Osteoblast (primary cell): Measurements from ENCODE around the gene EXOC3L4. TPM values are rescaled to one million over a fixed set of nuclear protein-coding genes. Genes with fewer than 3 reads are reported as not detected.

ENCODE experiments used
- DNase-seq: peaks from one replicate; pipeline ENCODE4 v3.0.0; 2011; ENCODE audit warnings: low spot score, mixed read lengths; ENCODE audit not compliant: insufficient read length; ENCODE audit errors: missing footprints
- H2AFZ ChIP-seq: 2 replicates; pipeline ENCODE4 v1.6.0; 2011; ENCODE audit warnings: mild to moderate bottlenecking, low read length
- H3K27ac ChIP-seq: 2 replicates; pipeline ENCODE4 v1.5.1; 2011; ENCODE audit warnings: mild to moderate bottlenecking, low read depth, low read length, moderate library complexity
- H3K27me3 ChIP-seq: 2 replicates; pipeline ENCODE4 v1.6.0; 2012; ENCODE audit warnings: mild to moderate bottlenecking, control low read depth, inconsistent platforms, low read length, moderate library complexity; ENCODE audit not compliant: insufficient read depth
- H3K36me3 ChIP-seq: 2 replicates; pipeline ENCODE4 v1.5.1; 2011; ENCODE audit warnings: mild to moderate bottlenecking, low read length, control low read depth, moderate library complexity; ENCODE audit not compliant: insufficient read depth
- H3K4me1 ChIP-seq: 2 replicates; pipeline ENCODE4 v1.5.1; 2011; ENCODE audit warnings: mild to moderate bottlenecking, low read length, control low read depth, moderate library complexity; ENCODE audit not compliant: insufficient read depth
- H3K4me2 ChIP-seq: 2 replicates; pipeline ENCODE4 v1.6.0; 2011; ENCODE audit warnings: mild to moderate bottlenecking, low read length; ENCODE audit not compliant: insufficient read depth
- H3K4me3 ChIP-seq: fragments of 200-600 bp; sonication (generic); 3 replicates; pipeline ENCODE4 v1.5.1; 2012; ENCODE audit warnings: mild to moderate bottlenecking, low read length, inconsistent platforms; ENCODE audit not compliant: insufficient read depth
- H3K79me2 ChIP-seq: 2 replicates; pipeline ENCODE4 v1.6.0; 2012; ENCODE audit warnings: mild to moderate bottlenecking, low read length, control low read depth, inconsistent platforms; ENCODE audit not compliant: insufficient read depth
- H3K9me3 ChIP-seq: 2 replicates; pipeline ENCODE4 v1.5.1; 2011; ENCODE audit warnings: low read depth, low read length, control low read depth
- H4K20me1 ChIP-seq: 2 replicates; pipeline ENCODE4 v1.6.0; 2012; ENCODE audit warnings: mild to moderate bottlenecking, low read length, control low read depth; ENCODE audit not compliant: insufficient read depth
- CTCF ChIP-seq: IDR thresholded peaks from 2 replicates; pipeline ENCODE4 v1.5.1; 2011; ENCODE audit warnings: mild to moderate bottlenecking, low read depth, low read length, moderate library complexity; ENCODE audit errors: extremely low read depth
- total RNA-seq: library from RNA; depleted of rRNA; stranded (reverse); fragments of >200 nt; gene quantifications from 2 replicates; pipeline ENCODE4 v1.2.3, GENCODE V29; 2012

Gene EXOC3L4
- total RNA-seq, 1 donor, result not detected

DNA sequence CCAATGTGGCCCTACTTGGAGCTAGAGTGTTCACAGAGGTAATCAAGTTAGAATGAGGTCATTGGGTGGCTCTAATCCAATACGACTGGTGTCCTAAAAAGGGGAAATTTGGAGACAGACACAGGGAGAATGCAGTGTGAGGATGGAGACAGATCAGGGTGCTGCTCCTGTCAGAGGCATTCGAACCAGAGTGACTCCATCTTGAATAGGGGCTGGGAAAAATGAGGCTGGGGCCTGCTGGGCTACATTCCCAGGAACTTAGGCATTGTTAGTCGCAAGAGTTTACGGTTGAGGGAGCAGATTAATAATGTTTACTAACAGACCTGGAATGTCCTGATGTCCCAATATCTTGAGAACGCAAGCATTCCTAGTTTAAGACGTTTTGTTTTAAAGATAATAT, 49.0 kb downstream of the EXOC3L4 start:
- DNase-seq, result no peak
- Histone ChIP-seq H3K4me2 (no peak overlapping the region), H2AFZ (no peak overlapping the region), H3K4me1 (peaks cover 3% of the 10 kb centered on the region), H3K27me3 (peaks cover 5% of the 10 kb centered on the region), H4K20me1 (no peaks in the 10 kb centered on the region), H3K9me3 (no peaks in the 10 kb centered on the region), H3K4me3 (no peak overlapping the region), H3K79me2 (no peaks in the 10 kb centered on the region), H3K27ac (no peak overlapping the region), H3K36me3 (no peaks in the 10 kb centered on the region)
- TF ChIP-seq CTCF, result no peak

GRCh38 chr14:103144085-103144484, 49.6 kb downstream of the EXOC3L4 start:
- no peak overlapping the region for H3K4me3 ChIP-seq
- no peaks in the 10 kb centered on the region for H3K79me2 ChIP-seq
- no peaks in the 10 kb centered on the region for H3K9me3 ChIP-seq
- H3K27ac ChIP-seq, result no peak overlapping the region
- H3K4me1 ChIP-seq, result peaks cover 3% of the 10 kb centered on the region
- no peak overlapping the region for H3K4me2 ChIP-seq
- DNase-seq, result no peak
- no peak overlapping the region for H2AFZ ChIP-seq
- no peaks in the 10 kb centered on the region for H4K20me1 ChIP-seq
- no peaks in the 10 kb centered on the region for H3K36me3 ChIP-seq
- no peak for TF ChIP-seq CTCF
- H3K27me3 ChIP-seq, result peaks cover 5% of the 10 kb centered on the region

GRCh38 chr14:103146141-103146709, 51.7 kb downstream of the EXOC3L4 start:
- Histone ChIP-seq H3K4me3 (no peak overlapping the region), H4K20me1 (no peaks in the 10 kb centered on the region), H3K79me2 (no peaks in the 10 kb centered on the region), H3K4me2 (no peak overlapping the region), H3K4me1 (peaks cover 3% of the 10 kb centered on the region), H3K27me3 (peaks cover 5% of the 10 kb centered on the region), H2AFZ (no peak overlapping the region), H3K27ac (no peak overlapping the region), H3K36me3 (no peaks in the 10 kb centered on the region), H3K9me3 (no peaks in the 10 kb centered on the region)
- no peak for DNase-seq
- no peak for TF ChIP-seq CTCF

DNA sequence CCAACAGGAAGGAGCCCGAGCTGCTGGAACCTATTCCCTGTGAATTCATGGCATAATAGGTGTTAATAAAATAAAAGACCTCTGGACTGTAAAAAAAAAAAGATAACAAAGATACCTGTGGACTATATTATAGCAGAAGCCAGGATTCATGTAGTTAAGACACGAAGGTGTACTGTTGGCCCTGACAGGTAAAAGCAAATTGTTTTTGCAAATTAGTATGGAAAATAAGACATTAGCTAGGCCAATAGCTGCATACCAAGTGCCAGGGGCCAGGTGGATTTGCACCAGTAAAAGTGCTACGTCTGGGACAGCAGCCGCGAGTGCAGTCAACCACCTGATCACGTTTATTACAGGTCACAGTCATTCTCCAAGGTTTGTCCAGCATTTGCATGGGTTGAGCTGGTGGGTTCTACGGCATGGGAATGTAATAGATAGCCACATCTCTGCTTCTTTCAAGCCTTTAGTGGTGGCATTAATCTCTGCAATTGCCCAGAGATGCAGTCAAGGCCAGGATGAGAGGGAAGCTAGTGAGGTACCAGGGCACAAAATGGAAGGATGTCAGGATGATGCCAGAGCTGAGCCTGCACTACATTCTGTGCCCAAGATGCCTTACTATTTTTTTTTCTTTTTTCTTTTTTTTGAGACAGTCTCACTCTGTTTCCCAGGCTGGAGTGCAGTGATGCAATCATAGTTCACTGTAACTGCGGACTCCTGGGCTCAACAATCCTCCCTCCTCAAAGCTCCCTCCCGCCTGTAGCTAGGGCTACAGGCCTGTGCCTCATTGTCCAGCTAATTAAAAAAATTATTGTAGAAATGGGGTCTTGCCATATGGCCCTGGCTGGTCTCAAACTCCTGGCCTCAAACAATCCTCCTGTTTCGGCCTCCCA, 55.1 kb downstream of the EXOC3L4 start:
- no peak overlapping the region for H3K4me3 ChIP-seq
- no peaks in the 10 kb centered on the region for H3K79me2 ChIP-seq
- peaks cover 7% of the 10 kb centered on the region for H3K27me3 ChIP-seq
- TF ChIP-seq CTCF, result no peak
- H4K20me1 ChIP-seq, result no peaks in the 10 kb centered on the region
- no peak overlapping the region for H2AFZ ChIP-seq
- no peak overlapping the region for H3K27ac ChIP-seq
- no peaks in the 10 kb centered on the region for H3K9me3 ChIP-seq
- DNase-seq, result no peak
- no peak overlapping the region for H3K4me2 ChIP-seq
- H3K36me3 ChIP-seq, result no peaks in the 10 kb centered on the region
- H3K4me1 ChIP-seq, result no peaks in the 10 kb centered on the region
